Stomach (tissue), 9 donors: ENCODE measurements around the gene PHACTR3. TPM values are rescaled to one million over a fixed set of nuclear protein-coding genes. Genes with fewer than 3 reads are reported as not detected.

ENCODE experiments used
- DNase-seq, 2 donors: peaks; one replicate each; pipeline versions ENCODE4 v3.0.0 to v3.0.0-alpha.2; 2013 to 2019
- H3K27ac ChIP-seq, 5 donors: fragments of 200-600 bp in 4 of 5; sonication (generic) in 4 of 5; one replicate each; pipeline ENCODE4 v1.5.1; 2013 to 2019; ENCODE audit warnings: mild to moderate bottlenecking in 1 of 5, moderate library complexity in 1 of 5
- H3K27me3 ChIP-seq, 3 donors: fragments of 200-600 bp; sonication (generic); one replicate each; pipeline ENCODE4 v1.5.1; 2017 to 2019; ENCODE audit warnings: mixed run types in 1 of 3
- H3K36me3 ChIP-seq, 4 donors: fragments of 200-600 bp; sonication (generic); 1 replicate in 3 of 4; 2 replicates in 1 of 4; pipeline ENCODE4 v1.5.1; 2016 to 2019
- H3K4me1 ChIP-seq, 4 donors: fragments of 200-600 bp; sonication (generic); one replicate each; pipeline ENCODE4 v1.5.1; 2016 to 2019
- H3K4me3 ChIP-seq, 4 donors: fragments of 200-600 bp; sonication (generic) in 3 of 4; one replicate each; pipeline ENCODE4 v1.5.1; 2016 to 2019; ENCODE audit warnings: mild to moderate bottlenecking in 1 of 4
- H3K9me3 ChIP-seq, 4 donors: fragments of 200-600 bp; sonication (generic); one replicate each; pipeline ENCODE4 v1.5.1; 2016 to 2019
- CTCF ChIP-seq, 7 experiments: fragments of 450-650 bp in 4 of 7; fragments of 200-600 bp in 3 of 7; sonication (generic) in 3 of 7; IDR thresholded peaks; one replicate each; pipeline ENCODE4 v1.5.1; 2016 to 2019; ENCODE audit warnings: antibody characterized with exemption in 7 of 7, control low read depth in 2 of 7, mild to moderate bottlenecking in 1 of 7
- EP300 ChIP-seq: sonication (generic); formaldehyde crosslinking; IDR thresholded peaks from one replicate; pipeline ENCODE4 v1.6.1; 2017; ENCODE audit warnings: antibody characterized with exemption
- POLR2A ChIP-seq, 4 donors: fragments of 450-650 bp; IDR thresholded peaks; one replicate each; pipeline ENCODE4 v1.6.1; 2016; ENCODE audit warnings: antibody characterized with exemption in 4 of 4, control low read depth in 2 of 4, mild to moderate bottlenecking in 1 of 4, moderate library complexity in 1 of 4
- POLR2AphosphoS5 ChIP-seq, 3 donors: sonication (generic); formaldehyde crosslinking; IDR thresholded peaks; one replicate each; pipeline ENCODE4 v1.6.1; 2016; ENCODE audit warnings: antibody characterized with exemption in 3 of 3
- WGBS, 5 donors: extraction: QIAGEN DNeasy Blood & Tissue Kit in 3 of 5; methylation state at CpG; one replicate each; pipeline versions ENCODE4 v1.1.5 to v1.1.7; 2013 to 2018; 5-methylcytosine and 5-hydroxymethylcytosine counted together
- intact Hi-C: fragments of 100-400 bp; cut with DNase I; formaldehyde crosslinking; loops from one replicate; pipeline ENCODE4 v1.15.1; 2023; ENCODE audit warnings: low total_unique reads
- polyA plus RNA-seq, 3 donors: library from polyadenylated mRNA; stranded (reverse); fragments of 200-250 nt; gene quantifications; one replicate each; pipeline ENCODE4 v1.2.3, GENCODE V29; 2013
- total RNA-seq, 5 donors: library from RNA; depleted of rRNA; stranded (reverse); fragments of >200 nt; gene quantifications; one replicate each; pipeline versions ENCODE4 v1.1.0 to v1.2.3, GENCODE V29; 2014 to 2016
- donor health status: healthy with polysubstance abuse.
- donor health status: Bipolar disorder and iron deficiency.
- donor health status: healthy.

The PHACTR3 gene
- total and polyA plus RNA-seq, 8 donors, result 0.55 to 3.7 (median 3.2) TPM; not detected in 3

- no peaks in the 10 kb centered on the region for H3K36me3 ChIP-seq
- intact Hi-C loops, result no loop called here
- H3K4me3 ChIP-seq, result no peak overlapping the region
- TF ChIP-seq CTCF (IDR thresholded peaks at IDR 0.05) (no peak), EP300 (no peak), POLR2AphosphoS5 (IDR thresholded peaks at IDR 0.05) (no peak), POLR2A (IDR thresholded peaks at IDR 0.05) (no peak)
- DNase-seq, result peak in 1 of 2 donors; percentile 22
- H3K27ac ChIP-seq, result no peak overlapping the region
- no peaks in the 10 kb centered on the region for H3K4me1 ChIP-seq
- H3K9me3 ChIP-seq, result no peaks in the 10 kb centered on the region
- H3K27me3 ChIP-seq, result no peaks in the 10 kb centered on the region
- 81 to 89% (median 83%) methylated on average over 15 of the region's 15 CpGs for WGBS, 5 donors
These were observed 206.3 kb downstream of the PHACTR3 start for GRCh38 chr20:59810449-59811187.

- TF ChIP-seq EP300 (no peak), CTCF (IDR thresholded peaks at IDR 0.05) (no peak), POLR2A (IDR thresholded peaks at IDR 0.05) (no peak), POLR2AphosphoS5 (IDR thresholded peaks at IDR 0.05) (no peak)
- H3K27me3 ChIP-seq, result no peaks in the 10 kb centered on the region
- no peaks in the 10 kb centered on the region for H3K4me1 ChIP-seq
- no peaks in the 10 kb centered on the region for H3K9me3 ChIP-seq
- H3K27ac ChIP-seq, result no peak overlapping the region
- 80 to 87% (median 85%) methylated on average over 7 of the region's 7 CpGs for WGBS, 5 donors
- no peak overlapping the region for H3K4me3 ChIP-seq
- H3K36me3 ChIP-seq, result no peaks in the 10 kb centered on the region
- intact Hi-C loops, result no loop called here
- peak in 1 of 2 donors; percentile 16 for DNase-seq
These were observed 207.4 kb downstream of the PHACTR3 start for GRCh38 chr20:59811681-59812171.

- no peak overlapping the region for H3K4me3 ChIP-seq
- no peak for TF ChIP-seq EP300
- TF ChIP-seq POLR2AphosphoS5 (IDR thresholded peaks at IDR 0.05), result no peak
- no peak for TF ChIP-seq POLR2A (IDR thresholded peaks at IDR 0.05)
- no peak for TF ChIP-seq CTCF (IDR thresholded peaks at IDR 0.05)
- DNase-seq, result peak in 1 of 2 donors; percentile 23
- intact Hi-C loops, result no loop called here
- 85 to 90% (median 89%) methylated on average over 15 to 23 of the region's 23 CpGs for WGBS, 5 donors
- H3K27me3 ChIP-seq, result no peaks in the 10 kb centered on the region
- H3K4me1 ChIP-seq, result no peaks in the 10 kb centered on the region
- no peaks in the 10 kb centered on the region for H3K9me3 ChIP-seq
- no peak overlapping the region for H3K27ac ChIP-seq
- no peaks in the 10 kb centered on the region for H3K36me3 ChIP-seq
These were observed 208.2 kb downstream of the PHACTR3 start for GRCh38 chr20:59812286-59813125.

GRCh38 chr20:59813126-59813947 is 209.0 kb downstream of the PHACTR3 start:
- H3K36me3 ChIP-seq, result no peaks in the 10 kb centered on the region
- H3K27ac ChIP-seq, result no peak overlapping the region
- no peak overlapping the region for H3K4me3 ChIP-seq
- 83 to 92% (median 87%) methylated on average over 18 of the region's 18 CpGs for WGBS, 5 donors
- no peaks in the 10 kb centered on the region for H3K4me1 ChIP-seq
- H3K27me3 ChIP-seq, result no peaks in the 10 kb centered on the region
- H3K9me3 ChIP-seq, result no peaks in the 10 kb centered on the region
- intact Hi-C loops, result no loop called here
- DNase-seq, result peak in 1 of 2 donors; percentile 7
- TF ChIP-seq POLR2A (IDR thresholded peaks at IDR 0.05), result no peak
- no peak for TF ChIP-seq EP300
- no peak for TF ChIP-seq POLR2AphosphoS5 (IDR thresholded peaks at IDR 0.05)
- TF ChIP-seq CTCF (IDR thresholded peaks at IDR 0.05), result no peak
